Natural killer cell treated with Interleukin-12 subunit alpha and Interleukin-12 subunit beta and Interleukin-15 and Interleukin-18, amount 100 ng/mL, for 72 hours (primary cell): ENCODE data around the gene TTLL3. TPM values are rescaled to one million over a fixed set of nuclear protein-coding genes. Genes with fewer than 3 reads are reported as not detected.
A peak's percentile ranks its signal among the peaks of the same experiment; 100 is the strongest.
"Not testable (repeated sequence)": the region's sequence is repeated elsewhere in the genome, so short reads cannot be mapped to it uniquely, and the experiment has no call there.

Experiments
- ATAC-seq, 2 donors: fragments of 150-1000 bp; cut with Tn5 transposase in 1 of 2; sonication (Bioruptor Pico), chemical (Tn5 transposase) in 1 of 2; 2 replicates each; pipeline ENCODE4 v1.10.0; 2021
- DNase-seq: peaks from one replicate; pipeline ENCODE4 v3.0.0; 2022; ENCODE audit warnings: low spot score
- H3K27ac Mint-ChIP-seq, 2 donors: 1 replicate in 1 of 2; 2 replicates in 1 of 2; pipeline ENCODE4 v1.8.0; 2022; ENCODE audit warnings: mixed read lengths in 2 of 2, mild to moderate bottlenecking in 1 of 2, moderate library complexity in 1 of 2
- H3K27me3 Mint-ChIP-seq, 2 donors: 1 replicate in 1 of 2; 2 replicates in 1 of 2; pipeline ENCODE4 v1.8.0; 2022; ENCODE audit warnings: mixed read lengths in 2 of 2
- H3K36me3 Mint-ChIP-seq: one replicate; pipeline ENCODE4 v1.8.0; 2022; ENCODE audit warnings: mixed read lengths
- H3K4me1 Mint-ChIP-seq, 2 donors: 1 replicate in 1 of 2; 2 replicates in 1 of 2; pipeline ENCODE4 v1.8.0; 2022; ENCODE audit warnings: low read depth in 2 of 2, mixed read lengths in 2 of 2, mild to moderate bottlenecking in 1 of 2
- H3K4me3 Mint-ChIP-seq: one replicate; pipeline ENCODE4 v1.8.0; 2022; ENCODE audit warnings: mixed read lengths
- H3K9me3 Mint-ChIP-seq: 2 replicates; pipeline ENCODE4 v1.8.0; 2022; ENCODE audit warnings: mixed read lengths
- total RNA-seq, 2 donors: library from RNA; stranded (reverse); gene quantifications; one replicate each; pipeline ENCODE4 v1.2.3, GENCODE V29; 2022

The TTLL3 gene
- total RNA-seq, 2 donors from 2014 or later, result 50.0 to 91.3 TPM

DNA sequence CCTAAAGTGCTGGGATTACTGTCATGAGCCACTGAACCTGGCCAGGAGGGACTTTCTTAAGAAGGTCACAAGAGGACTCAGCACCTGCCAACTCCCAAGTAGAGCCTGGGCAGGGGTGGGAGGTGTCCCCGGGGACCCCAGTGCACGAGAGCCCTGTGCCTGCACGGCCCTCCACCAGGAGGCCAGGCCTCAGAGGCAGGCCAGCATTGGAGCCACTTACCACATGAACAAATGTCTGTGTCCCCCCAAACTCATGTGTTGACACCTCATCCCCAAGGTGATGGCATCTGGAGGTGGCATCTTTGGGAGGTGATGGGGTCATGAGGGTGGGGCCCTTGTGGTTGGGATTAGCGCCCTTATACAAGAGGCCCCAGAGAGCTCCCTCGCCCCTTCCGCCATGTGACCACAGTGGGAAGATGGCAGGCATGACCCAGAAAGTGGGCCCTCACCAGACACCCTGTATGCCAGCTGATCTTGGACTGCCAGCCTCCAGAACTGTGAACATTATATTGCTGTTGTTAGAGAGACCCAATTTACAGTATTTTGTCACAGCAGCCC lies 36.9 kb downstream of the TTLL3 start:
- Mint-ChIP-seq H3K36me3 (peaks cover 5% of the 10 kb centered on the region), H3K4me3 (no peak overlapping the region), H3K4me1 (peaks cover 6 to 20% of the 10 kb centered on the region in 2 donors), H3K27me3 (no peaks in the 10 kb centered on the region), H3K27ac (no peak overlapping the region), H3K9me3 (no peaks in the 10 kb centered on the region)
- no peak for DNase-seq
- no peak for ATAC-seq

DNA sequence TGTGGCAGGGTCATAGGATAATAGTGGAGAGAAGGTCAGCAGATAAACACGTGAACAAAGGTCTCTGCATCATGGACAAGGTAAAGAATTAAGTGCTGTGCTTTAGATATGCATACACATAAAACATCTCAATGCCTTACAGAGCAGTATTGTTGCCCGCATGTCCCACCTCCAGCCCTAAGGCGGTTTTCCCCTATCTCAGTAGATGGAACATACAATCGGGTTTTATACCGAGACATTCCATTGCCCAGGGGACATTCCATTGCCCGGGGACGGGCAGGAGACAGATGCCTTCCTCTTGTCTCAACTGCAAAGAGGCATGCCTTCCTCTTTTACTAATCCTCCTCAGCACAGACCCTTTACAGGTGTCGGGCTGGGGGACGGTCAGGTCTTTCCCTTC lies 37.8 kb downstream of the TTLL3 start:
- not testable (repeated sequence) for DNase-seq, H3K36me3 Mint-ChIP-seq, H3K9me3 Mint-ChIP-seq, H3K4me3 Mint-ChIP-seq, H3K27ac Mint-ChIP-seq, ATAC-seq, H3K27me3 Mint-ChIP-seq
- H3K4me1 Mint-ChIP-seq, result peaks cover 0 to 13% of the 10 kb centered on the region in 2 donors

DNA sequence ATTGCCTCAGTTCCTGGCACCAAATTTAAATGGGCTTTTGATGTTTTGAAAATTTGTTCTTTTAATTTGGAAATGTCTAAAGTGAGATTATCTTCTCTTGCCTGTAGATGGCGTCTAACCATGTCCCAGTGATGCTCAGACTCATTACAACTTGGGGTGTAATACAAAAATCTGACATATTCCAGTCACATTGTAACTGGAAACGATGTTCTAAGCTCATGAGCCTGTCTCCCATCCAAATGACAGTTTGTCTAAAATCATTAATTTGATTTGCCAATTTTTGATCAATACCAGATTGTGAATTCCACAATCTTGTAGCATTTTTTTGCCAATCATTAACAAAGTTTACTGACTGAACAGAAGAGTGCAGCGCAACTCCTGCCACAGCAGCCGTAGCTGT lies 38.8 kb downstream of the TTLL3 start:
- H3K36me3 Mint-ChIP-seq, ATAC-seq, DNase-seq, H3K4me3 Mint-ChIP-seq, H3K27me3 Mint-ChIP-seq, H3K9me3 Mint-ChIP-seq: not testable (repeated sequence)
- peaks cover 5 to 13% of the 10 kb centered on the region in 2 donors for H3K4me1 Mint-ChIP-seq
- peak overlapping the region in 1 of 2 donors; percentile 19 for H3K27ac Mint-ChIP-seq

DNA sequence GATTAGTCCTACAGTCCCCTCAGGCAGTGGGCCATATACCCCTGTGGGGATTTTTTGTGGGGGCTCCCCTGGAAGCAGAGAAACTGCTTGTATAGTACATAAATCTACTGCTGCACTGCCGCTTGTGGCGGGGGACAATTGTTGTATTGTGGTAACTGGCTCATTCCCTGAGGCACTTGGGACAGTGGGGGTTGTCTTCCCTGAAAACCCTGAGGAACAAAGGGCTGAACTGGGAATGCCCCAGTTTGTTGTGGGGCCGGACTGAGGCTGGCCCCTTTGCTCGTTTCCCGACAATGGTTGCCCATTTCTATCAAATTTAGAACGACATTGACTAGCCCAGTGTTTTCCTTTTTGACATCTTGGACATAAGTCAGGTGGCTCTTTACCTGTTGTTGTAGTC lies 41.3 kb downstream of the TTLL3 start:
- not testable (repeated sequence) for DNase-seq, ATAC-seq, H3K9me3 Mint-ChIP-seq, H3K4me3 Mint-ChIP-seq, H3K27me3 Mint-ChIP-seq, H3K36me3 Mint-ChIP-seq, H3K27ac Mint-ChIP-seq
- H3K4me1 Mint-ChIP-seq, result peaks cover 11 to 14% of the 10 kb centered on the region in 2 donors

DNA sequence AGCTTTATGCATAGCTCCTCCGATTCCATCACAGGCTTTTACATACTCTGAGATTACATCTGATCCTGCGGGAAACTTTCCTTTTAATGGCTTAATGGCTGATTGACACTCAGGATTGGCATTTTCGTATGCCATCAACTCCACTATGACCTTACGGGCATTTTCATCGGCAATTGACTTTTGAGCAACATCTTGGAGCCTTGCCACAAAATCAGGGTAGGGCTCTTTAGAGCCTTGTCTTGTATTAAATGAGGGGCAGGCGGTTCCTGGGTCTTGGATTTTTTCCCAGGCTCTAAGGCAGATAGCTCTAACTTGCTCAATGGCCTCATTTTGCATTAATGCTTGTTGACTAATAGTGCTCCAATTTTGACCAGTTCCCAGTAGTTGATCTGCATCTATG lies 41.9 kb downstream of the TTLL3 start:
- not testable (repeated sequence) for H3K36me3 Mint-ChIP-seq, H3K27ac Mint-ChIP-seq, H3K4me3 Mint-ChIP-seq, ATAC-seq, H3K27me3 Mint-ChIP-seq, H3K9me3 Mint-ChIP-seq, DNase-seq
- peaks cover 11 to 19% of the 10 kb centered on the region in 2 donors for H3K4me1 Mint-ChIP-seq

DNA sequence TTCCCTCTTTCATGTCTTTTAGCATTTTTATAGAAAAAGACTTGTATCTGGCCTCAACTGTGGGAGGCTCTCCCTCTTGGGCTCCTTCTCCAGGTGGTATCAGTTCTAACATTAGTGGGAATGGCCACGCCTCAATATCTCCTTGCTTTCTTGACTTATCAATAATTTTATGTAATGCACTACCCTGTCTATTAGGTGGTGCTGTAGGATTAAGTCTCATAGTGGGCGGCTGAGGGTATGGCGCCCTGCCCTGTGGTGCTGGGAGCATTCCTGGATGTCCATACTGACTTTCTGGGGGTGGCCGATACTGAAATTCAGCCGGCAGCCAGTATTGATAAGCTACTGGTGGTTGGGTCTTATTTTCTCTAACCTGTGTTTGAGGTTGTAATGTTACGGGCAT lies 42.5 kb downstream of the TTLL3 start:
- no peaks in the 10 kb centered on the region for H3K9me3 Mint-ChIP-seq
- no peak for DNase-seq
- H3K27me3 Mint-ChIP-seq, result no peaks in the 10 kb centered on the region
- H3K36me3 Mint-ChIP-seq, result no peaks in the 10 kb centered on the region
- no peak overlapping the region for H3K4me3 Mint-ChIP-seq
- H3K27ac Mint-ChIP-seq, result no peak overlapping the region
- ATAC-seq, result no peak
- H3K4me1 Mint-ChIP-seq, result peaks cover 11 to 21% of the 10 kb centered on the region in 2 donors

DNA sequence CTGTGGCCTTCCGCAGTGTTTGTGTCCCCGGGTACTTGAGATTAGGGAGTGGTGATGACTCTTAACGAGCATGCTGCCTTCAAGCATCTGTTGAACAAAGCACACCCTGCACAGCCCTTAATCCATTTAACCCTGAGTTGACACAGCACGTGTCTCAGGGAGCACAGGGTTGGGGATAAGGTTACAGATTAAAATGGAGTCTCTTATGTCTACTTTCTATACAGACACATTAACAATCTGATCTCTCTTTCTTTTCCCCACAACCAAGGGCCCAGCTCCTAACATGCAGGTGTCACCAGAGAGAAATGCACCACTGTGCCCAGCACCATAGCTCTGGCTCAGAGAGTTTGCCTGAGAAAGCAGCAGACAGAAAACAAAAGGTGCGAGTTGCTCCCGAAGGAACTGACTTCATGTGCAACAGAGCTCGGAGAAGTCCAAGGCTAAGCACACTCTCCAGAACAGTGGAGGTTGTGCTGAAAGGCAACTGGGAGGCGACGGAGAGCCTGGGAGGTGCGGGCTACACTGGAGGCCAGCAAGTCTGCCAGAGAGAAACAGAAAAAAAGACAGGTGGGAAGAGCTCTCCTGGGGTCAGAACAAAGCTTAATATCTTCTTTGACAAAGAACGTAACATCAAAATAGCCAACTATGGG lies 44.4 kb downstream of the TTLL3 start:
- not testable (repeated sequence) for H3K36me3 Mint-ChIP-seq, H3K27me3 Mint-ChIP-seq, DNase-seq, H3K9me3 Mint-ChIP-seq, H3K4me3 Mint-ChIP-seq, ATAC-seq
- peak overlapping the region in 1 of 2 donors; percentile 37 for H3K27ac Mint-ChIP-seq
- peaks cover 20 to 32% of the 10 kb centered on the region in 2 donors for H3K4me1 Mint-ChIP-seq

DNA sequence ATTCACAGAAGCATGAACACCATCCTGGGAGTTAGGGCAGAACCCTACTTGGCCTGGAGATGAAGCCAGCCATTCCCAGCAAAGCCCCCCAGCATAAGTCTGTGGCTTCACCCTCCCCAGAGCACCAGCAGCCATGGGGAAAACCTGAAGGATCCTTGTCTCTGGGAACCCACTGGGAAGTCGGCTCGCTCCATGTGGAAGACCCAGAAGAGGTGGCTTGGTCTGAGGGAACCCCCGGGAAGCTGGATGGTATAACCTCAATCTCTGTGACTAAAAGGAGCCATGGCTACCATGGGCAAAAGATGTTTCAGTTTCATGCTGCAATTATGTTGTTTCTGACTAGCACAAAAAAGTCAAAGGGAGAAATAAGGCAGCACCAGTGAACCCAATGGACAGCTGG lies 45.5 kb downstream of the TTLL3 start:
- DNase-seq (no peak), ATAC-seq (no peak)
- no peak overlapping the region for H3K4me3 Mint-ChIP-seq
- H3K27me3 Mint-ChIP-seq, result no peaks in the 10 kb centered on the region
- no peaks in the 10 kb centered on the region for H3K36me3 Mint-ChIP-seq
- no peaks in the 10 kb centered on the region for H3K9me3 Mint-ChIP-seq
- peaks cover 20 to 37% of the 10 kb centered on the region in 2 donors for H3K4me1 Mint-ChIP-seq
- peak overlapping the region in 1 of 2 donors; percentile 70 for H3K27ac Mint-ChIP-seq

DNA sequence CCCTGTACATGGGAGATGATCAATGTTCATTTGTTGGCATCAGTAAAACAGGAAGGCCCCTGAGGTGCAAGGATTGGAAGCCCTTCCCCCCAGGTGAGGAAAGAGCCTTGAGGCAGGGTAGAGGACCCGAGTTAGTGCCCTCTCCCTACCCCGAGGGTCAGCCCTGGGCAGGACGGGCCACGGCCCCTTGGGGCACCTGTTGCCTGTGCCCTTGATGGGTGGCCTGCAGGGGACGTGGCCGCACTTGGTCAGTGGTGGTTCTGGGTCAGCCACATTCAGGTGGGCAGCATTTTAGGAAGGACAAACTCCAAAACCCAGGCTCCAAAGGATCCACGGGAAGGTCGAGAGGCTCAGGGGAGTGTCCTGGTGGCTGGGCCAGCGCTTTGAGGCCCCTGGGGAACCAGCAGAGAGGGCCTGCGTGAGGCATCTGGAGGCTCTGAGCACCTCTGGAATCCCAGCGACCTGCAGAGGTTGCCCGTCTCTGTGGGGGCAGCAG lies 49.5 kb downstream of the TTLL3 start:
- no peaks in the 10 kb centered on the region for H3K27me3 Mint-ChIP-seq
- ATAC-seq, result no peak
- H3K27ac Mint-ChIP-seq, result peak overlapping the region in 1 of 2 donors; percentile 78
- H3K4me1 Mint-ChIP-seq, result peaks cover 13 to 38% of the 10 kb centered on the region in 2 donors
- no peak overlapping the region for H3K4me3 Mint-ChIP-seq
- no peaks in the 10 kb centered on the region for H3K9me3 Mint-ChIP-seq
- H3K36me3 Mint-ChIP-seq, result no peaks in the 10 kb centered on the region
- DNase-seq, result no peak

DNA sequence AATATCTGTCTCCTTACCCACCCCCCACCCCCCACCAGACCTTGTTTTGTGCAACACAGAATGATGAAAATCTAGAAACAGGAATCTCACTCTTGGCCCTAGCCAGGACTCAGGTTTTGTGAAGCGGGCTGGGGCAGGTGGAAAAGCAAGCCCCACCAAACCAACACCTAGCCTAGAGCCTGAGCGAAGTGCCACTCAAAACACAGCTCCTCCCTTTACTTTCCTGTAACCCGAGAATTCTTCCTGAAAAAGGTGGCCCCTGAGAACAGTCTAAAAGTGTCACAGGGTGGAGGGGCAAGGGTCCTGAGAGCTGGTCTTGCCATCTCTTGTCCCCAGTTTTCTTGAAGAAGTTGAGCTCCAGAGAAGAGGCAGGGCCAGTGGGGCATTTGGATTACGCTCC lies 51.1 kb downstream of the TTLL3 start:
- Mint-ChIP-seq H3K4me3 (no peak overlapping the region), H3K9me3 (no peaks in the 10 kb centered on the region), H3K4me1 (peaks cover 10 to 33% of the 10 kb centered on the region in 2 donors), H3K27ac (peak overlapping the region in 1 of 2 donors; percentile 75), H3K27me3 (no peaks in the 10 kb centered on the region), H3K36me3 (no peaks in the 10 kb centered on the region)
- DNase-seq (no peak), ATAC-seq (no peak)

DNA sequence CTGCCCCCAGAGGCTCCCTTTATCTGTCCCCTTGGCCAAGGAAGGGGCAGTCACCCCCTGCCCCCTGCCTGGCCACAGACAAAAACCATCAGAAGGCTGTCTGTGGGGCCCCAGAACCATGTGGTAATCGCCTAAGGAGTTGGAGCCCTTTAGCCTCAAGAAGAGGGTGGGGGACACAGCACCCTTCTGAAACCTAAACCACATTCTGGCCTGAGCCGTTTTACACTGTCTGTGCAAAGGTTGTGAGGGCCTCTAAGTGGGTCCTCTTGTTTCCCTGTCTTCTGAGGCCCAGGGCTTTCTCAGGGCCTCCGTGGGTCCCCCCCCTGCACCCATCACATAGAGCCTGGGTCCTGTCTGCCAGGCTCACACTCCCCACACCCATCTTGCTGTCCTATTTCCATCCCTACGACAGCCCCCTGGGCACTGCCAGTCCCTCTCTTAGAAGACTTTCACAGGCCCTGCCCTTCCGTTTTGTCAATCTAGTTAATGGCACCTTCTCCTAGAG lies 51.6 kb downstream of the TTLL3 start:
- ATAC-seq (no peak), DNase-seq (no peak)
- H3K36me3 Mint-ChIP-seq, result no peaks in the 10 kb centered on the region
- H3K4me1 Mint-ChIP-seq, result peaks cover 8 to 28% of the 10 kb centered on the region in 2 donors
- peak overlapping the region; percentile 33 for H3K4me3 Mint-ChIP-seq
- no peaks in the 10 kb centered on the region for H3K9me3 Mint-ChIP-seq
- no peaks in the 10 kb centered on the region for H3K27me3 Mint-ChIP-seq
- peak overlapping the region; percentile 43 to 75 for H3K27ac Mint-ChIP-seq

DNA sequence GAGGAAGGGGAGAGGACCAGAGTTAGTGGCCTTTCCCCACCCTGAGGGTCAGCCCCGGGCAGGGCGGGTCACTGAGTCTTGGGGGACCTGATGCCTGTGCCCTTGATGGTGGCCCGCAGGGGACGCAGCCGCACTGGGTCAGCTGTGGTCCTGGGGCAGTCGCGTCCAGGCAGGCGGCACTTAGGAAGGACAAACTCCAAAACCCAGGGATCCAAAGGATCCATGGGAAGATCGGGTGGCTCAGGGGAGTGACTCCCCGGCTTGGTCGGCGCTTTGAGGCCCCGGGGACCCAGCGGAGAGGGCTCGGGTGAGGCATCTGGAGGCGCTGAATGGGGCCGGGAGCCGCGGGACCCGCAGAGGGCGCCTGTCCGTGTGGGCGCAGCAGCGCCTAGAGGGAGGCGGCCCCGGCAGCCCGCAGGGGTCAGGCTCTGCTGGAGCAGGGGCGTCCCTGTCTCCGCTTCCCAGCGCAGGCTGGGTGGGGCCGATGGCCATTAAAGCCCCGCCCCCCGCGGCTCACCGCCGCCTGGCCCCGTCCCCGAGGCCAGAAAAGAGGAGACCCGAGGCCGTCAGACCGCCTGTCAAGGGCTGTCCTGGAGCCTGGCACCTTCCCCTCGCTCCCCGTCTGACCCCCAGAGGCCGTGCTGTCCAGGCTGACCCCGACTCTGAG lies 52.5 kb downstream of the TTLL3 start:
- peaks cover 8 to 24% of the 10 kb centered on the region in 2 donors for H3K4me1 Mint-ChIP-seq
- peak overlapping the region; percentile 33 for H3K4me3 Mint-ChIP-seq
- DNase-seq (peak; percentile 73), ATAC-seq (peak; percentile 86 to 90)
- no peaks in the 10 kb centered on the region for H3K9me3 Mint-ChIP-seq
- no peaks in the 10 kb centered on the region for H3K27me3 Mint-ChIP-seq
- H3K27ac Mint-ChIP-seq, result peak overlapping the region; percentile 43 to 75
- no peaks in the 10 kb centered on the region for H3K36me3 Mint-ChIP-seq

DNA sequence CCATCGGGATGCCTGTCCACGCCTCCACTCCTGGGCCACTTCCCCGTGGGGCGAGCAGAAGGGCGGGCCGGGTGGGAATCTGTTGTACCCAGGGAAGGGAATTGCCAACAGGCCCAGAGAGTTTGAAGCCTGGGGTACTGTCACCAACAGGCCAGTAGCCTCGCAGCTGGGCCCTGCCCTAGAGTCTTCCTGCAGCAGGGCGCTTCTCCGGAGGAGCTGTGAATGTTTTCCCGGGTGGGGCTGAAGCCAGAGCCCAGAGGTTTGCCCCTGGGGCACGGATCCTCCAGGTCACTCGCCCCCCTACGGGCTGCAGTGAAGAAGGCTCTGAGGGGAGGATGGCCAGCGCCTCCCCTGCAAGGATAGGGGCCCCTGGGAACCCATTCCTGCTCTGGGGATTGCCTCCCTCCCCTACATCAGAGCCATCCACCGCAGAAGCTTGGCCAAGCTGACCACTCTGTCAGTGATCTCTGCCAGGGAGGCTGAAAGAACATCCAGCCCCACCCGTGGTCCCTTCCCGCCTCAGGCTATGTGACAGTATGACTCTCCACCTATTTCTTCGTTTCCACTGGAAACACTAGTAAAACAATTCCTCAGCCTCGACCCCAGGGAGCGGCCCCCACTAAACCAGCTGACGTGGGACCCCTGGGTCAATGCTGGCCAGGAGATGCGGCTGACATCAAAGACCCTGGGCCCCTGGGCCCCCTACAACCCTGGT lies 53.2 kb downstream of the TTLL3 start:
- no peaks in the 10 kb centered on the region for H3K36me3 Mint-ChIP-seq
- H3K9me3 Mint-ChIP-seq, result no peaks in the 10 kb centered on the region
- DNase-seq, result no peak
- ATAC-seq, result no peak
- no peak overlapping the region for H3K27ac Mint-ChIP-seq
- no peaks in the 10 kb centered on the region for H3K27me3 Mint-ChIP-seq
- peaks cover 8 to 24% of the 10 kb centered on the region in 2 donors for H3K4me1 Mint-ChIP-seq
- H3K4me3 Mint-ChIP-seq, result no peak overlapping the region
